ENCODE measurements around the gene TBCD. TPM values are rescaled to one million over a fixed set of nuclear protein-coding genes. Genes with fewer than 3 reads are reported as not detected.

TBCD gene
- total and polyA plus RNA-seq, 2 donors (not counting 1 experiment from before 2014, with no cell fraction given), result 22.1 to 36.7 TPM

DNA sequence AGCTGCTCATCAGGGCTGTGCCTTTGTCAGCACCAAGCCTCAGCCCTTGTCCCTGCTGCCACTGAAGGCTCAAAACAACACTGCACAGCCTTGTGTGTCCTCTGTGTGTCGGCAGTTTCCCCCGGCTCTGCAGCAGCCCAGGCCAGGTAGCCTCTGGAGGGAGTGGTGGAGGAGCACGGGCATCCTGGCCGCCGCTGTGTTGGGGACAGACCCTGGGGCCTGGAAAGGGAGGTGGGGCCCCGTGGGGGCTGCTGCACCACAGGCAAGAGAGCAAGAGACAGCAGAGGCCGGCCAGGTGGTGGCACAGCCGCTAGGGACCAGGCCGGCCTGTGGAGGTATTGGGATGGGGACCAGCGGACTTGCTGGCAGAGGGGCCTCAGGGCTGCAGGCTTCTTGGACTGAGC, 184.9 kb downstream of the TBCD start:
- Histone ChIP-seq H3K27me3 (ENCODE audit: control insufficient read depth, insufficient read depth, low read length) (no peaks in the 10 kb centered on the region), H3K79me2 (ENCODE audit: control insufficient read depth, insufficient read depth, low read length) (no peaks in the 10 kb centered on the region), H3K4me2 (ENCODE audit: extremely low read depth, insufficient read depth, low read length) (no peak overlapping the region), H3K27ac (ENCODE audit: insufficient read depth, low read length) (no peak overlapping the region), H3K9me3 (ENCODE audit: control insufficient read depth, insufficient read depth, low read depth, low read length) (no peaks in the 10 kb centered on the region), H4K20me1 (ENCODE audit: control insufficient read depth, extremely low read depth, insufficient read depth, low read length) (no peaks in the 10 kb centered on the region), H3K36me3 (ENCODE audit: control insufficient read depth, insufficient read depth, low read length) (peaks cover 13% of the 10 kb centered on the region), H3K9ac (ENCODE audit: insufficient read depth, low read length) (no peak overlapping the region), H3K4me3 (replicated peaks in 1 of 4; ENCODE audit: control extremely low read depth in 1 of 4, insufficient read depth in 1 of 4, low read depth in 3 of 4, low read length in 4 of 4) (no peak overlapping the region), H2AFZ (ENCODE audit: low read length) (no peak overlapping the region), H3K4me1 (ENCODE audit: control insufficient read depth, extremely low read depth, insufficient read depth, low read length) (peaks cover 11% of the 10 kb centered on the region)
- no peak for DNase-seq (ENCODE audit: low read depth in 2 of 2)
- TF ChIP-seq, protein P1, sequence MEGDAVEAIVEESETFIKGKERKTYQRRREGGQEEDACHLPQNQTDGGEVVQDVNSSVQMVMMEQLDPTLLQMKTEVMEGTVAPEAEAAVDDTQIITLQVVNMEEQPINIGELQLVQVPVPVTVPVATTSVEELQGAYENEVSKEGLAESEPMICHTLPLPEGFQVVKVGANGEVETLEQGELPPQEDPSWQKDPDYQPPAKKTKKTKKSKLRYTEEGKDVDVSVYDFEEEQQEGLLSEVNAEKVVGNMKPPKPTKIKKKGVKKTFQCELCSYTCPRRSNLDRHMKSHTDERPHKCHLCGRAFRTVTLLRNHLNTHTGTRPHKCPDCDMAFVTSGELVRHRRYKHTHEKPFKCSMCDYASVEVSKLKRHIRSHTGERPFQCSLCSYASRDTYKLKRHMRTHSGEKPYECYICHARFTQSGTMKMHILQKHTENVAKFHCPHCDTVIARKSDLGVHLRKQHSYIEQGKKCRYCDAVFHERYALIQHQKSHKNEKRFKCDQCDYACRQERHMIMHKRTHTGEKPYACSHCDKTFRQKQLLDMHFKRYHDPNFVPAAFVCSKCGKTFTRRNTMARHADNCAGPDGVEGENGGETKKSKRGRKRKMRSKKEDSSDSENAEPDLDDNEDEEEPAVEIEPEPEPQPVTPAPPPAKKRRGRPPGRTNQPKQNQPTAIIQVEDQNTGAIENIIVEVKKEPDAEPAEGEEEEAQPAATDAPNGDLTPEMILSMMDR (conservative IDR thresholded peaks at IDR 0.05 in 1 of 2, IDR thresholded peaks at IDR 0.05 in 1 of 2; ENCODE audit: low read depth in 1 of 2, low read length in 2 of 2), result no peak
- TF ChIP-seq EZH2 (IDR thresholded peaks at IDR 0.05; ENCODE audit: low read length, missing control alignments), result no peak

DNA sequence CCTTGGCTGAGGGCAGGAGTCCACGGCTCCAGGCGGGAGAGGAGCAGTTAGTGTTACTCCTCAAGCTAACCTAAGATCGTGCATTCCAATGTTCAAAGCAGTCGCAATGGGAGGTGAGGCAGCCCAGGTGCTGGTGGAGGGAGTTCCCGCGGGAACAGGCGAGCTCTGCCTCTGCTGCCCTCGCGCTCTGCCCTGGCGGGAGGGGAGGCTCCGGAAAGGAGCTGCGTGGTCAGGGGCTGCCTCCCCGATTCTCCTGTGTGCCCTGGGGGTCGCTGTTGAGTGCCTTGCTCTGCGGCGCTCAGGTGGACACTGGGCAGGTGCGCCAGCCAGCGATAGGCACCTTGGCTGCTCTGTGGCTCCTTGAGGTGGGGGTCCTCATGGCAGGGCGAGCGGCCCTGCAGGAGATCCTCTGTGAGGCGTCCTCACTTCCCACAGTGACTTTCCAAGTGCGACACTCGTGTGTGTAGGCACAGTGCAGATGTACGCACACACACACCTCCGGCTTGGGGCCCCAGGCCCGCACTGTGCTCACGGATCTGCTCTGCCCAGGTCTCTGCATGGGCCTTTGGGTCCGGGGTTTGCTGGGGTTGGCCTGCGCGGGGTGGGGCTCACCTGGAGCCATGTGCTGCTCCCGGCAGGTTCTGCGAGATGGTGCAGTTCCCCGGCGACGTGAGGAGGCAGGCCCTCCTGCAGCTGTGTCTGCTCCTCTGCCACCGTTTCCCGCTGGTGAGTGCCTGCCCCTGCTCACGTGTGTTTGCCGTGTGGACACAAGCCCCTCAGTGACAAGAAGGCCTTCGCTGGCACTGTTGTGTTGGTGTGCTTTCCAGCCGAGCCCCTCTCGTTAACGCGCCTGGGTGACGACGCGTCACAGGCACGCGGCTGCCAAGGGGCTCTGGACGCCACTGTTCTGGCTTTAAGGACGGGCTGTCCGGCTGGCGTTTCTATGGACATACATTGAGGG, 185.8 kb downstream of the TBCD start:
- Histone ChIP-seq H3K9ac (ENCODE audit: insufficient read depth, low read length) (no peak overlapping the region), H3K27ac (ENCODE audit: insufficient read depth, low read length) (no peak overlapping the region), H3K27me3 (ENCODE audit: control insufficient read depth, insufficient read depth, low read length) (no peaks in the 10 kb centered on the region), H2AFZ (ENCODE audit: low read length) (no peak overlapping the region), H3K4me3 (replicated peaks in 1 of 4; ENCODE audit: control extremely low read depth in 1 of 4, insufficient read depth in 1 of 4, low read depth in 3 of 4, low read length in 4 of 4) (no peak overlapping the region), H4K20me1 (ENCODE audit: control insufficient read depth, extremely low read depth, insufficient read depth, low read length) (no peaks in the 10 kb centered on the region), H3K4me2 (ENCODE audit: extremely low read depth, insufficient read depth, low read length) (no peak overlapping the region), H3K79me2 (ENCODE audit: control insufficient read depth, insufficient read depth, low read length) (no peaks in the 10 kb centered on the region), H3K4me1 (ENCODE audit: control insufficient read depth, extremely low read depth, insufficient read depth, low read length) (peaks cover 3% of the 10 kb centered on the region), H3K9me3 (ENCODE audit: control insufficient read depth, insufficient read depth, low read depth, low read length) (no peaks in the 10 kb centered on the region), H3K36me3 (ENCODE audit: control insufficient read depth, insufficient read depth, low read length) (peaks cover 14% of the 10 kb centered on the region)
- no peak for DNase-seq (ENCODE audit: low read depth in 2 of 2)
- TF ChIP-seq EZH2 (IDR thresholded peaks at IDR 0.05; ENCODE audit: low read length, missing control alignments), result no peak
- TF ChIP-seq, protein P1 (conservative IDR thresholded peaks at IDR 0.05 in 1 of 2, IDR thresholded peaks at IDR 0.05 in 1 of 2; ENCODE audit: low read depth in 1 of 2, low read length in 2 of 2), result no peak

DNA sequence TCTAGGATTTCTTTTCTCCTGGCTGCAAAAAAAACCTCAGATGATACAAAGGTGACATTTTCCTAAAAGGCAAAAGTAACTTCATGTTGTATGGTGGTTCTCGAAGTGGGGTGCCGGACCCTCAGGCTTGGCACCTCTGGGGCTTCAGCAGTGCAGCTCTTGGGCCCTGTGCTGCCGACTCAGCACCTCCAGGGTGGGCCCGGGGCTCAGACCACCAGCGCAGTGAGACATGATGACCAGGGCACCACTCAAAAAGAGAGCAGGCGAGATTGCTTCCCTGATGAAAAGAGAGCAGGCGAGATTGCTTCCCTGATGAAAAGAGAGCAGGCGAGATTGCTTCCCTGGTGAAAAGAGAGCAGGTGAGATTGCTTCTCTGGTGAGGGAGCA, 186.6 kb downstream of the TBCD start:
- Histone ChIP-seq H3K9ac (ENCODE audit: insufficient read depth, low read length) (no peak overlapping the region), H3K27ac (ENCODE audit: insufficient read depth, low read length) (no peak overlapping the region), H2AFZ (ENCODE audit: low read length) (no peak overlapping the region), H3K4me1 (ENCODE audit: control insufficient read depth, extremely low read depth, insufficient read depth, low read length) (no peaks in the 10 kb centered on the region), H3K4me2 (ENCODE audit: extremely low read depth, insufficient read depth, low read length) (no peak overlapping the region), H3K9me3 (ENCODE audit: control insufficient read depth, insufficient read depth, low read depth, low read length) (no peaks in the 10 kb centered on the region), H3K79me2 (ENCODE audit: control insufficient read depth, insufficient read depth, low read length) (no peaks in the 10 kb centered on the region), H4K20me1 (ENCODE audit: control insufficient read depth, extremely low read depth, insufficient read depth, low read length) (no peaks in the 10 kb centered on the region), H3K27me3 (ENCODE audit: control insufficient read depth, insufficient read depth, low read length) (no peaks in the 10 kb centered on the region), H3K4me3 (replicated peaks in 1 of 4; ENCODE audit: control extremely low read depth in 1 of 4, insufficient read depth in 1 of 4, low read depth in 3 of 4, low read length in 4 of 4) (no peak overlapping the region), H3K36me3 (ENCODE audit: control insufficient read depth, insufficient read depth, low read length) (peaks cover 16% of the 10 kb centered on the region)
- DNase-seq (ENCODE audit: low read depth in 2 of 2), result no peak
- TF ChIP-seq EZH2 (IDR thresholded peaks at IDR 0.05; ENCODE audit: low read length, missing control alignments), result no peak
- TF ChIP-seq, protein P1 (conservative IDR thresholded peaks at IDR 0.05 in 1 of 2, IDR thresholded peaks at IDR 0.05 in 1 of 2; ENCODE audit: low read depth in 1 of 2, low read length in 2 of 2), result no peak

Data from fibroblast of lung (primary cell).